ENCODE measurements around the gene TMEM26.

DNA sequence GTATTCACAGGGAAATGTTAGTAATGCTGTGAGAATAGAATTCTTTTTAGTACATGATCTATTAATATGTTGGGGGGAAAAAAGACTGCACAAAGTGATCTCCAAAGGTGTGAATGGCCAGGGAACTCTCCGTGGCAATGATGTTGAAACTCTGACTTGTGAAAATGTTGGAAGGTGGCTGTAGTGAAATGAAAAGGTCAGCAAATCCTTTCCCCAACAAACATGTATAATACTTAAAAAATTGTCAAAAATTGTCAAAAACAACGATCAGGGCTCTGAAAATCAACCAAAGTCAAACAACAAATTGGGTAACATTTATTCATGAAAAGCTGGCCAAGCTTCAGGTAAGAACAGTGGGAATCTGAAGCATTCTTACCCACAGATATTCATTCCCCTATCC is 35.5 kb downstream of the TMEM26 start:
- TF ChIP-seq, protein P1, sequence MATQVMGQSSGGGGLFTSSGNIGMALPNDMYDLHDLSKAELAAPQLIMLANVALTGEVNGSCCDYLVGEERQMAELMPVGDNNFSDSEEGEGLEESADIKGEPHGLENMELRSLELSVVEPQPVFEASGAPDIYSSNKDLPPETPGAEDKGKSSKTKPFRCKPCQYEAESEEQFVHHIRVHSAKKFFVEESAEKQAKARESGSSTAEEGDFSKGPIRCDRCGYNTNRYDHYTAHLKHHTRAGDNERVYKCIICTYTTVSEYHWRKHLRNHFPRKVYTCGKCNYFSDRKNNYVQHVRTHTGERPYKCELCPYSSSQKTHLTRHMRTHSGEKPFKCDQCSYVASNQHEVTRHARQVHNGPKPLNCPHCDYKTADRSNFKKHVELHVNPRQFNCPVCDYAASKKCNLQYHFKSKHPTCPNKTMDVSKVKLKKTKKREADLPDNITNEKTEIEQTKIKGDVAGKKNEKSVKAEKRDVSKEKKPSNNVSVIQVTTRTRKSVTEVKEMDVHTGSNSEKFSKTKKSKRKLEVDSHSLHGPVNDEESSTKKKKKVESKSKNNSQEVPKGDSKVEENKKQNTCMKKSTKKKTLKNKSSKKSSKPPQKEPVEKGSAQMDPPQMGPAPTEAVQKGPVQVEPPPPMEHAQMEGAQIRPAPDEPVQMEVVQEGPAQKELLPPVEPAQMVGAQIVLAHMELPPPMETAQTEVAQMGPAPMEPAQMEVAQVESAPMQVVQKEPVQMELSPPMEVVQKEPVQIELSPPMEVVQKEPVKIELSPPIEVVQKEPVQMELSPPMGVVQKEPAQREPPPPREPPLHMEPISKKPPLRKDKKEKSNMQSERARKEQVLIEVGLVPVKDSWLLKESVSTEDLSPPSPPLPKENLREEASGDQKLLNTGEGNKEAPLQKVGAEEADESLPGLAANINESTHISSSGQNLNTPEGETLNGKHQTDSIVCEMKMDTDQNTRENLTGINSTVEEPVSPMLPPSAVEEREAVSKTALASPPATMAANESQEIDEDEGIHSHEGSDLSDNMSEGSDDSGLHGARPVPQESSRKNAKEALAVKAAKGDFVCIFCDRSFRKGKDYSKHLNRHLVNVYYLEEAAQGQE (IDR thresholded peaks at IDR 0.05; ENCODE audit: insufficient read depth in 1 of 2, low read depth in 2 of 2, low read length in 1 of 2) = no peak
- TF ChIP-seq, protein P2, sequence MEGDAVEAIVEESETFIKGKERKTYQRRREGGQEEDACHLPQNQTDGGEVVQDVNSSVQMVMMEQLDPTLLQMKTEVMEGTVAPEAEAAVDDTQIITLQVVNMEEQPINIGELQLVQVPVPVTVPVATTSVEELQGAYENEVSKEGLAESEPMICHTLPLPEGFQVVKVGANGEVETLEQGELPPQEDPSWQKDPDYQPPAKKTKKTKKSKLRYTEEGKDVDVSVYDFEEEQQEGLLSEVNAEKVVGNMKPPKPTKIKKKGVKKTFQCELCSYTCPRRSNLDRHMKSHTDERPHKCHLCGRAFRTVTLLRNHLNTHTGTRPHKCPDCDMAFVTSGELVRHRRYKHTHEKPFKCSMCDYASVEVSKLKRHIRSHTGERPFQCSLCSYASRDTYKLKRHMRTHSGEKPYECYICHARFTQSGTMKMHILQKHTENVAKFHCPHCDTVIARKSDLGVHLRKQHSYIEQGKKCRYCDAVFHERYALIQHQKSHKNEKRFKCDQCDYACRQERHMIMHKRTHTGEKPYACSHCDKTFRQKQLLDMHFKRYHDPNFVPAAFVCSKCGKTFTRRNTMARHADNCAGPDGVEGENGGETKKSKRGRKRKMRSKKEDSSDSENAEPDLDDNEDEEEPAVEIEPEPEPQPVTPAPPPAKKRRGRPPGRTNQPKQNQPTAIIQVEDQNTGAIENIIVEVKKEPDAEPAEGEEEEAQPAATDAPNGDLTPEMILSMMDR (IDR thresholded peaks at IDR 0.05) = no peak
- TF ChIP-seq POLR2AphosphoS5 (IDR thresholded peaks at IDR 0.05; ENCODE audit: low read depth, low read length) (no peak), TCF7L2 (IDR thresholded peaks at IDR 0.05; ENCODE audit: low read depth, low read length) (no peak)

All from Panc1 (cell line).